HCT116 (cell line): ENCODE data around the gene ESPNL.

Experiments used
- CEBPB ChIP-seq: IDR thresholded peaks from 2 replicates; pipeline ENCODE4 v1.6.1; 2012; ENCODE audit warnings: low read depth
- CTCF ChIP-seq, 3 experiments: fragments of 200-600 bp in 1 of 3; sonication (generic) in 1 of 3; IDR thresholded peaks in 2 of 3; conservative IDR thresholded peaks in 1 of 3; 2 replicates each; pipeline ENCODE4 v1.5.1; 2012 to 2017; ENCODE audit warnings: low read depth in 2 of 3, low read length in 2 of 3, antibody characterized with exemption in 1 of 3, borderline replicate concordance in 1 of 3, control low read depth in 1 of 3, mild to moderate bottlenecking in 1 of 3, mixed read lengths in 1 of 3, mixed run types in 1 of 3, moderate library complexity in 1 of 3; ENCODE audit not compliant: insufficient read depth in 1 of 3
- EZH2phosphoT487 ChIP-seq: fragments of 200-600 bp; IDR thresholded peaks from 2 replicates; pipeline ENCODE4 v1.6.1; 2018; ENCODE audit warnings: antibody characterized with exemption, borderline replicate concordance
- MAX ChIP-seq: IDR thresholded peaks from 2 replicates; pipeline ENCODE4 v1.6.1; 2012
- POLR2A ChIP-seq: IDR thresholded peaks from 2 replicates; pipeline ENCODE4 v1.7.0; 2011; ENCODE audit warnings: borderline replicate concordance; ENCODE audit not compliant: insufficient read depth, insufficient read length; ENCODE audit errors: extremely low read depth
- POLR2AphosphoS5 ChIP-seq: IDR thresholded peaks from 2 replicates; pipeline ENCODE4 v1.6.1; 2011; ENCODE audit warnings: mild to moderate bottlenecking, low read depth, low read length, moderate library complexity
- SIN3A ChIP-seq: IDR thresholded peaks from 2 replicates; pipeline ENCODE4 v1.6.1; 2012; ENCODE audit warnings: low read depth
- SRF ChIP-seq: IDR thresholded peaks from 2 replicates; pipeline ENCODE4 v1.6.1; 2012; ENCODE audit warnings: low read depth
- TCF7L2 ChIP-seq: IDR thresholded peaks from 2 replicates; pipeline ENCODE4 v1.7.0; 2011; ENCODE audit warnings: borderline replicate concordance, inconsistent platforms; ENCODE audit not compliant: insufficient read depth, insufficient read length; ENCODE audit errors: extremely low read depth
- YY1 ChIP-seq: IDR thresholded peaks from 2 replicates; pipeline ENCODE4 v1.6.1; 2011; ENCODE audit warnings: low read length, low read depth, moderate library complexity, mild to moderate bottlenecking; ENCODE audit not compliant: insufficient replicate concordance; ENCODE audit errors: extremely low read depth
- ZBTB33 ChIP-seq: IDR thresholded peaks from 2 replicates; pipeline ENCODE4 v1.6.1; 2011; ENCODE audit warnings: mild to moderate bottlenecking, low read length, moderate library complexity; ENCODE audit not compliant: insufficient replicate concordance; ENCODE audit errors: extremely low read depth

GRCh38 chr2:238100049-238100820, at the start of gene ESPNL:
- TF ChIP-seq CTCF (IDR thresholded peaks at IDR 0.05 in 2 of 3, conservative IDR thresholded peaks at IDR 0.05 in 1 of 3; ENCODE audit: borderline replicate concordance in 1 of 3, insufficient read depth in 1 of 3, low read depth in 2 of 3, low read length in 2 of 3) (no peak), POLR2A (no peak), SRF (no peak), ZBTB33 (no peak), POLR2AphosphoS5 (no peak), YY1 (no peak), CEBPB (no peak), MAX (no peak), EZH2phosphoT487 (no peak), TCF7L2 (no peak), SIN3A (no peak)
